Peyer's patch (tissue), 4 donors: Measurements from ENCODE around the gene CSH2. TPM values are rescaled to one million over a fixed set of nuclear protein-coding genes. Genes with fewer than 3 reads are reported as not detected.
A peak's percentile ranks its signal among the peaks of the same experiment; 100 is the strongest.
"Not testable (repeated sequence)": the region's sequence is repeated elsewhere in the genome, so short reads cannot be mapped to it uniquely, and the experiment has no call there.

Experiments
- DNase-seq, 3 donors: peaks; one replicate each; pipeline ENCODE4 v3.0.0-alpha.2; 2017 to 2019
- H3K27ac ChIP-seq, 4 donors: fragments of 200-600 bp; sonication (generic); one replicate each; pipeline ENCODE4 v1.5.1; 2016 to 2019
- H3K27me3 ChIP-seq, 2 donors: fragments of 200-600 bp; sonication (generic); one replicate each; pipeline ENCODE4 v1.5.1; 2019
- H3K36me3 ChIP-seq, 3 donors: fragments of 200-600 bp; sonication (generic); one replicate each; pipeline ENCODE4 v1.5.1; 2016 to 2019
- H3K4me1 ChIP-seq, 4 donors: fragments of 200-600 bp; sonication (generic); one replicate each; pipeline ENCODE4 v1.5.1; 2016 to 2019
- H3K4me3 ChIP-seq, 4 donors: fragments of 200-600 bp; sonication (generic); 1 replicate in 3 of 4; 2 replicates in 1 of 4; pipeline ENCODE4 v1.5.1; 2016 to 2019; ENCODE audit warnings: mild to moderate bottlenecking in 1 of 4
- H3K9me3 ChIP-seq, 4 donors: fragments of 200-600 bp; sonication (generic); one replicate each; pipeline ENCODE4 v1.5.1; 2016 to 2019; ENCODE audit warnings: mild to moderate bottlenecking in 1 of 4
- CTCF ChIP-seq, 6 experiments: fragments of 450-650 bp in 4 of 6; fragments of 200-600 bp in 2 of 6; sonication (generic) in 1 of 6; IDR thresholded peaks; one replicate each; pipeline ENCODE4 v1.5.1; 2017 to 2019; ENCODE audit warnings: antibody characterized with exemption in 6 of 6, mild to moderate bottlenecking in 3 of 6, moderate library complexity in 1 of 6
- POLR2A ChIP-seq, 2 donors: fragments of 450-650 bp; IDR thresholded peaks; one replicate each; pipeline ENCODE4 v1.5.1; 2017; ENCODE audit warnings: antibody characterized with exemption in 2 of 2, mild to moderate bottlenecking in 2 of 2, moderate library complexity in 2 of 2
- total RNA-seq, 4 donors: library from RNA; depleted of rRNA; stranded (reverse); fragments of >200 nt; gene quantifications; one replicate each; pipeline ENCODE4 v1.1.0, GENCODE V29; 2016

Gene CSH2
- total RNA-seq, 4 donors from 2014 or later: not detected

GRCh38 chr17:63859257-63859656, 14.2 kb downstream of the CSH2 start:
- H3K27ac ChIP-seq: no peak overlapping the region
- no peaks in the 10 kb centered on the region for H3K27me3 ChIP-seq
- H3K36me3 ChIP-seq: no peaks in the 10 kb centered on the region
- no peaks in the 10 kb centered on the region for H3K4me1 ChIP-seq
- H3K9me3 ChIP-seq: no peaks in the 10 kb centered on the region
- DNase-seq: no peak
- H3K4me3 ChIP-seq: no peak overlapping the region
- TF ChIP-seq CTCF (IDR thresholded peaks at IDR 0.05) (no peak), POLR2A (IDR thresholded peaks at IDR 0.05) (no peak)

GRCh38 chr17:63856425-63856824, 17.1 kb downstream of the CSH2 start:
- H3K4me3 ChIP-seq, H3K27ac ChIP-seq, H3K9me3 ChIP-seq, H3K4me1 ChIP-seq, H3K36me3 ChIP-seq, H3K27me3 ChIP-seq, DNase-seq: not testable (repeated sequence)

- H3K4me1 ChIP-seq: no peaks in the 10 kb centered on the region
- no peak for TF ChIP-seq POLR2A (IDR thresholded peaks at IDR 0.05)
- TF ChIP-seq CTCF (IDR thresholded peaks at IDR 0.05): no peak
- DNase-seq: no peak
- H3K36me3 ChIP-seq: no peaks in the 10 kb centered on the region
- no peak overlapping the region for H3K4me3 ChIP-seq
- H3K27ac ChIP-seq: no peak overlapping the region
- no peaks in the 10 kb centered on the region for H3K27me3 ChIP-seq
- no peaks in the 10 kb centered on the region for H3K9me3 ChIP-seq
Measured at GRCh38 chr17:63855185-63855584, 18.3 kb downstream of the CSH2 start.

- no peak overlapping the region for H3K4me3 ChIP-seq
- no peaks in the 10 kb centered on the region for H3K9me3 ChIP-seq
- TF ChIP-seq CTCF (IDR thresholded peaks at IDR 0.05) (no peak), POLR2A (IDR thresholded peaks at IDR 0.05) (no peak)
- no peaks in the 10 kb centered on the region for H3K36me3 ChIP-seq
- H3K4me1 ChIP-seq: no peaks in the 10 kb centered on the region
- no peaks in the 10 kb centered on the region for H3K27me3 ChIP-seq
- no peak overlapping the region for H3K27ac ChIP-seq
- no peak for DNase-seq
Measured at GRCh38 chr17:63854709-63855108, 18.8 kb downstream of the CSH2 start.

GRCh38 chr17:63853260-63853659, 20.2 kb downstream of the CSH2 start:
- H3K27ac ChIP-seq: no peak overlapping the region
- H3K9me3 ChIP-seq: no peaks in the 10 kb centered on the region
- TF ChIP-seq POLR2A (IDR thresholded peaks at IDR 0.05) (no peak), CTCF (IDR thresholded peaks at IDR 0.05) (no peak)
- peak in 1 of 3 donors; percentile 4 for DNase-seq
- H3K36me3 ChIP-seq: no peaks in the 10 kb centered on the region
- no peaks in the 10 kb centered on the region for H3K4me1 ChIP-seq
- H3K4me3 ChIP-seq: no peak overlapping the region
- no peaks in the 10 kb centered on the region for H3K27me3 ChIP-seq

GRCh38 chr17:63850401-63850800, 23.1 kb downstream of the CSH2 start:
- TF ChIP-seq POLR2A (IDR thresholded peaks at IDR 0.05) (no peak), CTCF (IDR thresholded peaks at IDR 0.05) (no peak)
- no peak for DNase-seq
- Histone ChIP-seq H3K4me1 (no peaks in the 10 kb centered on the region), H3K4me3 (no peak overlapping the region), H3K36me3 (no peaks in the 10 kb centered on the region), H3K27me3 (no peaks in the 10 kb centered on the region), H3K27ac (no peak overlapping the region), H3K9me3 (no peaks in the 10 kb centered on the region)
